Measurements from ENCODE around the gene BCL3. TPM values are rescaled to one million over a fixed set of nuclear protein-coding genes. Genes with fewer than 3 reads are reported as not detected.
A peak's percentile ranks its signal among the peaks of the same experiment; 100 is the strongest.

BCL3 gene
- total RNA-seq, 1 donor from 2014 or later = 1.9 TPM

DNA sequence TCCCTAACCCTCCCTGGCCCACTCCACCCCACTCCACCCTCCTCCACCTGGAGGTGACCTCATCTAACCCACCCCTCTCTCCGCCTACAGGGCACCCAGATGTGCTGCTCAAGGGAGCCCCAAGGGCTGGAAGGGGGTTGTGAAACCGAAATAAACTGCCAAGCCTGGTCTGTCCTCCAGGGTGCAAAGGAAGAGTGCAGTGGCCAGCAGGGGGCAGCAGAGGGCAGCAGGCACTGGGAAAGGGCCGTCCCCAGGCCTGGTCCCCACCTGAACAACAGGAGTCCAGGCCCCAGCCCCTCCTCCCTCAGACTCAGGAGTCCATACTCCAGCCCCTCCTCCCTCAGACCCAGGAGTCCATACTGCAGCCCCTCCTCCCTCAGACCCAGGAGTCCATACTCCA, 52.0 kb downstream of the BCL3 start:
- no peak overlapping the region for H3K4me3 Mint-ChIP-seq (ENCODE audit: unreplicated experiment)
- no peak overlapping the region for H3K27ac Mint-ChIP-seq (ENCODE audit: unreplicated experiment)
- DNase-seq (ENCODE audit: low spot score) = peak; percentile 94
- no peaks in the 10 kb centered on the region for H3K9me3 Mint-ChIP-seq (ENCODE audit: unreplicated experiment)
- TF ChIP-seq, protein P1, sequence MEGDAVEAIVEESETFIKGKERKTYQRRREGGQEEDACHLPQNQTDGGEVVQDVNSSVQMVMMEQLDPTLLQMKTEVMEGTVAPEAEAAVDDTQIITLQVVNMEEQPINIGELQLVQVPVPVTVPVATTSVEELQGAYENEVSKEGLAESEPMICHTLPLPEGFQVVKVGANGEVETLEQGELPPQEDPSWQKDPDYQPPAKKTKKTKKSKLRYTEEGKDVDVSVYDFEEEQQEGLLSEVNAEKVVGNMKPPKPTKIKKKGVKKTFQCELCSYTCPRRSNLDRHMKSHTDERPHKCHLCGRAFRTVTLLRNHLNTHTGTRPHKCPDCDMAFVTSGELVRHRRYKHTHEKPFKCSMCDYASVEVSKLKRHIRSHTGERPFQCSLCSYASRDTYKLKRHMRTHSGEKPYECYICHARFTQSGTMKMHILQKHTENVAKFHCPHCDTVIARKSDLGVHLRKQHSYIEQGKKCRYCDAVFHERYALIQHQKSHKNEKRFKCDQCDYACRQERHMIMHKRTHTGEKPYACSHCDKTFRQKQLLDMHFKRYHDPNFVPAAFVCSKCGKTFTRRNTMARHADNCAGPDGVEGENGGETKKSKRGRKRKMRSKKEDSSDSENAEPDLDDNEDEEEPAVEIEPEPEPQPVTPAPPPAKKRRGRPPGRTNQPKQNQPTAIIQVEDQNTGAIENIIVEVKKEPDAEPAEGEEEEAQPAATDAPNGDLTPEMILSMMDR (IDR thresholded peaks at IDR 0.05; ENCODE audit: unreplicated experiment) = peak; percentile 83
- H3K4me1 Mint-ChIP-seq (ENCODE audit: unreplicated experiment) = peaks cover 15% of the 10 kb centered on the region
- H3K36me3 Mint-ChIP-seq (ENCODE audit: low read depth, unreplicated experiment) = no peaks in the 10 kb centered on the region
- H3K27me3 Mint-ChIP-seq (ENCODE audit: unreplicated experiment) = peaks cover 11% of the 10 kb centered on the region

- H3K4me1 Mint-ChIP-seq (ENCODE audit: unreplicated experiment) = peaks cover 9% of the 10 kb centered on the region
- no peaks in the 10 kb centered on the region for H3K36me3 Mint-ChIP-seq (ENCODE audit: low read depth, unreplicated experiment)
- no peak for DNase-seq (ENCODE audit: low spot score)
- H3K9me3 Mint-ChIP-seq (ENCODE audit: unreplicated experiment) = no peaks in the 10 kb centered on the region
- peaks cover 3% of the 10 kb centered on the region for H3K27me3 Mint-ChIP-seq (ENCODE audit: unreplicated experiment)
- no peak overlapping the region for H3K4me3 Mint-ChIP-seq (ENCODE audit: unreplicated experiment)
- TF ChIP-seq, protein P1 (IDR thresholded peaks at IDR 0.05; ENCODE audit: unreplicated experiment) = no peak
- H3K27ac Mint-ChIP-seq (ENCODE audit: unreplicated experiment) = no peak overlapping the region
Observed at GRCh38 chr19:44803442-44804428, 55.2 kb downstream of the BCL3 start.

DNA sequence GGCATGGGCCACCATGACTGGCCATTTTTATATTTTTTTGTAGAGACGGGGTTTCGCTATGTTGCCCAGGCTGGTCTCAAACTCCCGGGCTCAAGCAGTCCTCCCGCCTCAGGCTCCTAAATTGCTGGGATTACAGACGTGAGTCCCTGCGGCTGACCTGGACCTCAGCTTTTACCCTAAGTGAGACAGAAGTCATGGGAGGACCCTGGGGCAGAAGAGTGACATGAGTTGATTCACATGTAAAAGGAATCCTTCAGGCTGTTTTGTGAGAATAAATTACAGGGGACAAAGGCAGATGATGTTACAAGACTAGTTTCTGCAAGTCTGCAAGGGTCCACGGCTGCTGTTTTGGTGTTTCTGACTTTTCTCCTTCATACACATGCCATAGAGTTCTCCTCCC, 57.8 kb downstream of the BCL3 start:
- Mint-ChIP-seq H3K9me3 (ENCODE audit: unreplicated experiment) (no peaks in the 10 kb centered on the region), H3K4me1 (ENCODE audit: unreplicated experiment) (peaks cover 7% of the 10 kb centered on the region), H3K4me3 (ENCODE audit: unreplicated experiment) (no peak overlapping the region), H3K36me3 (ENCODE audit: low read depth, unreplicated experiment) (no peaks in the 10 kb centered on the region), H3K27me3 (ENCODE audit: unreplicated experiment) (peaks cover 1% of the 10 kb centered on the region), H3K27ac (ENCODE audit: unreplicated experiment) (no peak overlapping the region)
- TF ChIP-seq, protein P1 (IDR thresholded peaks at IDR 0.05; ENCODE audit: unreplicated experiment) = no peak
- no peak for DNase-seq (ENCODE audit: low spot score)

GRCh38 chr19:44807162-44807561, 58.7 kb downstream of the BCL3 start:
- Mint-ChIP-seq H3K27ac (ENCODE audit: unreplicated experiment) (no peak overlapping the region), H3K4me3 (ENCODE audit: unreplicated experiment) (no peak overlapping the region), H3K27me3 (ENCODE audit: unreplicated experiment) (peaks cover 3% of the 10 kb centered on the region), H3K4me1 (ENCODE audit: unreplicated experiment) (peaks cover 7% of the 10 kb centered on the region), H3K36me3 (ENCODE audit: low read depth, unreplicated experiment) (peaks cover 5% of the 10 kb centered on the region), H3K9me3 (ENCODE audit: unreplicated experiment) (no peaks in the 10 kb centered on the region)
- no peak for DNase-seq (ENCODE audit: low spot score)
- TF ChIP-seq, protein P1 (IDR thresholded peaks at IDR 0.05; ENCODE audit: unreplicated experiment) = no peak

All from endothelial cell (in vitro differentiated cells).